Ovary (tissue), 3 donors: ENCODE data around the gene STRA6.

Experiments used
- EP300 ChIP-seq: sonication (generic); formaldehyde crosslinking; IDR thresholded peaks from one replicate; pipeline ENCODE4 v1.6.1; 2017; ENCODE audit warnings: antibody characterized with exemption
- POLR2A ChIP-seq: fragments of 450-650 bp; IDR thresholded peaks from one replicate; pipeline ENCODE4 v1.6.1; 2017; ENCODE audit warnings: antibody characterized with exemption, mild to moderate bottlenecking, moderate library complexity
- TF ChIP-seq, protein P1 (sequence below), 3 donors: fragments of 450-650 bp in 2 of 3; fragments of 200-600 bp in 1 of 3; IDR thresholded peaks; one replicate each; pipeline versions ENCODE4 v1.5.1 to v1.8.0; 2016 to 2022; ENCODE audit warnings: antibody characterized with exemption in 3 of 3, mild to moderate bottlenecking in 1 of 3
- donor health status: DM: no; HTN: no; CAD: no.

GRCh38 chr15:74242441-74243185 is 40.0 kb upstream of the STRA6 start:
- TF ChIP-seq, protein P1, sequence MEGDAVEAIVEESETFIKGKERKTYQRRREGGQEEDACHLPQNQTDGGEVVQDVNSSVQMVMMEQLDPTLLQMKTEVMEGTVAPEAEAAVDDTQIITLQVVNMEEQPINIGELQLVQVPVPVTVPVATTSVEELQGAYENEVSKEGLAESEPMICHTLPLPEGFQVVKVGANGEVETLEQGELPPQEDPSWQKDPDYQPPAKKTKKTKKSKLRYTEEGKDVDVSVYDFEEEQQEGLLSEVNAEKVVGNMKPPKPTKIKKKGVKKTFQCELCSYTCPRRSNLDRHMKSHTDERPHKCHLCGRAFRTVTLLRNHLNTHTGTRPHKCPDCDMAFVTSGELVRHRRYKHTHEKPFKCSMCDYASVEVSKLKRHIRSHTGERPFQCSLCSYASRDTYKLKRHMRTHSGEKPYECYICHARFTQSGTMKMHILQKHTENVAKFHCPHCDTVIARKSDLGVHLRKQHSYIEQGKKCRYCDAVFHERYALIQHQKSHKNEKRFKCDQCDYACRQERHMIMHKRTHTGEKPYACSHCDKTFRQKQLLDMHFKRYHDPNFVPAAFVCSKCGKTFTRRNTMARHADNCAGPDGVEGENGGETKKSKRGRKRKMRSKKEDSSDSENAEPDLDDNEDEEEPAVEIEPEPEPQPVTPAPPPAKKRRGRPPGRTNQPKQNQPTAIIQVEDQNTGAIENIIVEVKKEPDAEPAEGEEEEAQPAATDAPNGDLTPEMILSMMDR (IDR thresholded peaks at IDR 0.05), result no peak
- TF ChIP-seq POLR2A (no peak), EP300 (no peak)
